H54 (cell line): ENCODE results near the gene ACP4.
"Not testable (repeated sequence)": the region's sequence is repeated elsewhere in the genome, so short reads cannot be mapped to it uniquely, and the experiment has no call there.

Experiments
- DNase-seq: peaks from one replicate; pipeline ENCODE4 v3.0.0; 2011; ENCODE audit warnings: low spot score, mixed read lengths; ENCODE audit not compliant: insufficient read length
- FAIRE-seq: peaks from 3 replicates; lab custom pipeline; 2011; peaks lifted over from hg19 to GRCh38; lab: Jason Lieb, UNC
- POLR2A ChIP-seq: IDR thresholded peaks from 2 replicates; pipeline ENCODE4 v1.6.1; 2011; ENCODE audit warnings: low read depth, mild to moderate bottlenecking, low read length

The ACP4 gene

DNA sequence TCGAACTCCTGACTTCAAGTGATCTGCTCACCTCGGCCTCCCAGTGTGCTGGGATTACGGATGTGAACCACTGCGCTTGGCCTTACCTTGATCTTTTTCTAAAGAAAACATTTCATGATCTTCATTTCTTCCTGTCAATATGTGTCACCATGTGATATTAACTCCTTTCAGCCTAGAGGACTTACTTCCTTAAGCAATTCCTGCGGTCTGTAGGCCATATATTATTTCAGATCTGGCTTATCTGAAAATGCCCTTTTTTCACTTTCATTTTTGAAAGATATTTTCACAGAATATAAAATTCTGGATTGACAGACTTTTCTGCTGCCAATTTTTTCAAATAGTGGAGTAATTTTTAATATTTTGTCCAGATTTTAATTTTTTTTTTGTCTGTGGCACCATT is 21.9 kb upstream of the ACP4 start:
- DNase-seq (no peak), FAIRE-seq (no peak)
- no peak for TF ChIP-seq POLR2A

DNA sequence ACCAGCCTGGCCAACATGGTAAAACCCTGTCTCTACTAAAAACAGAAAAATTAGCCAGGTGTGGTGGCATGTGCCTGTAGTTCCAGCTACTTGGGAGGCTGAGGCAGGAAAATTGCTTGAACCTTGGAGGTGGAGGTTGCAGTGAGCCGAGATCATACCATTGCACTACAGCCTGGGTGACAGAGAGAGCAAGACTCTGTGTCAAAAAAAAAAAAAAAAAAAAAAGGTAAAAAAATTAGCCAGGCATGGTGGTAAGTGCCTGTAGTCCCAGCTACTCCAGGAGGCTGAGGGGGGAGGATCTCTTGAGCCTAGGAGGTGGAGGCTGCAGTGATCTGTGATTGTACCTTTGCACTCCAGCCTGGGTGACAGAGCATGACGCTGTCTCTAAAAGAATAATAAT is 20.1 kb upstream of the ACP4 start, which contains the start of gene GPR32:
TSS of gene GPR32 (plus strand) at position 301 of the 400 bp plus-strand sequence. CDS start 137 bp downstream, outside the sequence.
- FAIRE-seq, DNase-seq: not testable (repeated sequence)

DNA sequence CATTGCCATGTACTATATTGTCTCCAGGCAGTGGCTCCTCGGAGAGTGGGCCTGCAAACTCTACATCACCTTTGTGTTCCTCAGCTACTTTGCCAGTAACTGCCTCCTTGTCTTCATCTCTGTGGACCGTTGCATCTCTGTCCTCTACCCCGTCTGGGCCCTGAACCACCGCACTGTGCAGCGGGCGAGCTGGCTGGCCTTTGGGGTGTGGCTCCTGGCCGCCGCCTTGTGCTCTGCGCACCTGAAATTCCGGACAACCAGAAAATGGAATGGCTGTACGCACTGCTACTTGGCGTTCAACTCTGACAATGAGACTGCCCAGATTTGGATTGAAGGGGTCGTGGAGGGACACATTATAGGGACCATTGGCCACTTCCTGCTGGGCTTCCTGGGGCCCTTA is 19.3 kb upstream of the ACP4 start:
- TF ChIP-seq POLR2A: no peak

DNA sequence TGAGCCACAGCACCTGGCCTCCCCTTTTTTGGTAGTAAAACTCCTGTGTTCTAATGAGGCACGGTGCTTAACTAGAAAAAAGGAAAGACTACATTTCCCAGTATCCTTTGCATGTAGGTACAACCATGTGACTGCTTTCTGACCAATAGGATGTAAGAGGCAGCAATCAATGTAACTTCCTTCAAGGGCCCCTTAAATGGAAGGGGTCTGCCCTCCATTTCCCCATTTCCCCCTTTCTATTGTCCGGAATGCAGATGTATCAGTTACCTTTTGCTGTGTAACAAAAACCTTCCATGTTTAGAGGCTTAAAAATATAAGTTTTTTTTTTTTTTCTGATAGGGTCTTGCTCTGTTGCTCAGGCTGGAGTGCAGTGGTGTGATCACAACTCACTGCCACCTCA is 17.7 kb upstream of the ACP4 start:
- no peak for TF ChIP-seq POLR2A
- no peak for FAIRE-seq
- no peak for DNase-seq

More for the DNA sequence above, 19.3 kb upstream of the ACP4 start:
- no peak for FAIRE-seq
- DNase-seq: no peak

DNA sequence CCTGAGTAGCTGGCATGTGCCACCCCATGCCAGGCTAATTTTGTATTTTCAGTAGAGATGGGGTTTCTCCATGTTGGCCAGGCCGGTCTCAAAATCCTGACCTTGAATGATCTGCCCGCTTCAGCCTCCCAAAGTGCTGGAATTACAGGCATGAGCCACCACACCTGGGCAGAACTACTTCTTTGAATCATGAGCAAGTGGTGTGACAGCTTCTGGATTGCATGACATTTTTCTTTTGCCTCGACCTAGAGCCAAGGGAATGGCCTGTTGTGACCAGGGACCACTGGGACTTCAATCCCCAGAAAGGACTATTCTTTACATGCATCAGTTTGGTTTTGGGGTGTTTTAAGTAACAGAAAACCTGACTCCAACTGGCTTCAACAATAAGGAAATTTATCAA is 17.3 kb upstream of the ACP4 start:
- not testable (repeated sequence) for DNase-seq, FAIRE-seq

DNA sequence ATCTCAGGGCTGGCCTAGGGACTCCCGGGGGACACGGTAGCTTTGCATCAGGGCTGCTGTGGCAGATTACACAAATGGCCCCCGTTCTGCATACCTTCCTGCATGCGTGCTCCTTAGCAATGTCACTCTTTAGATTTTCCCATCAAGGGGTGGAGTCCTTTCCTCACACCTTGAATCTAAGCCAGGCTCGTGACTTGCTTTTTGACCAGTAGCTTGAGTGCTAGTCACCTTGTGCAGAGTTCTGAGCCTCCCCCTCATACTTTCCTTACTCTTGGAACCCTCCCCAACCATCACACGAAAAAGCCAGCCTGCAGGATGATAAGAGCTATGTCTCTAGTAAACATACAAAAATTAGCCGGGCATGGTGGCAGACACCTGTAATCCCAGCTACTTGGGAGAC is 16.8 kb upstream of the ACP4 start:
- FAIRE-seq, DNase-seq: not testable (repeated sequence)

DNA sequence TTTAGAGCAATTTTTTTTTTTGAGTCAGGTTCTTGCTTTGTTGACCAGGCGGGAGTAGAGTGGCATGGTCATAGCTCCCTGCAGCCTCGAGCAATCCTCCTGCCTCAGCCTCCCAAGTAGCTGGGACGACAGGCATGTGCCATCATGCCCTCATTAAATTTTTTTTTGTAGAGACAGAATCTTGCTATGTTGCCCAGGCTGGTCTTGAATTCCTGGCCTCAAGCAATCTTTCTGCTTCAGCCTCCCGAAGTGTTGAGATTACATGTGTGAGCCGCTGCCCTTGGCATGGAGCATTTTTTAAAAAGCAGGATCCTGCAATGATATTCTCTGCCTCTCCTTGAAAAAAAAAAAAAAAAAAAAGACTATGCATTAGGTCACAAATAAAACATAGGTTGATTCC is 14.1 kb upstream of the ACP4 start:
- FAIRE-seq (no peak), DNase-seq (no peak)
- TF ChIP-seq POLR2A: no peak

DNA sequence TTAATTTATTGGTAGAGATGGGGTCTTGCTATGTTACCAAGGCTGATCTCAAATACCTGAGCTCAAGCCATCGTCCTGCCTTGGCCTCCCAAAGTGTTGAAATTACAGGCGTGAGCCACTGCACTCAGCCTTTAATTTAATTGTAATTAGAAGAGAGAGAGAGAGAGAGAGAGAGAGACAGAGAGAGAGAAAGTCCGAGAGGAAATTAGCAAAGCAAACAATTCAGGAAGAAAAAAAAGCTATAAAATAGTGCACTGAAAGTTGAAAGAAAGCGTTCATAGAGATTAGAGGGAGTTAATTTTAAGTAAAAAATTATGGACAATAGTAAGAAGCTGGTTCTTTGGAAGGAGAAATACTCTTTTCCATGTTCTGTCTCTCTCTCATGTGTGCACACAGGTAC is 13.0 kb upstream of the ACP4 start:
- DNase-seq: no peak
- TF ChIP-seq POLR2A: no peak
- FAIRE-seq: no peak

DNA sequence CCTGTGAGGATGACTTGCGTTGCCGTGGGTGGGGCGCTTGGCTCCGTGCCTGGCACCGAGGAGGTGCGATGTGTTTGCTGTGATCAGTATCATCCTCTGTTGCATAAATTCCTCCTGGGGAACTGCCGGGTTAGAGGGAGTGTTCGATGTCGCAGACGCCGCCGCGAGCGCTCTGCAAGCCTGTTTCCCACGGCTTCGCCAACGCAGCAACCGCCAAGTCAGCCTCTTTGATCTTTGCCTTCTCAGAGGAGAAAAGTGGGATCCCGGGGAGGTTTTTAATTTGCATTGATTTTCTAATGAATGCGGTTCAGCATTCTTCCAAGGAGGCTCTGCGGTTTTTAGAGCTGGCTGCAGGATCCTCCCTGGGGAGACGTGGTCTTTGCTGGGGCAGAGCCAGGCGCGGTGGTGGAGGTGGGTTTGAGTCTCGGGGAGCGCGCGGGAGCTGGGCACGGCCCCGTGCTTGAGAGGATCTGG is 12.3 kb upstream of the ACP4 start:
- TF ChIP-seq POLR2A: no peak
- FAIRE-seq (no peak), DNase-seq (no peak)

DNA sequence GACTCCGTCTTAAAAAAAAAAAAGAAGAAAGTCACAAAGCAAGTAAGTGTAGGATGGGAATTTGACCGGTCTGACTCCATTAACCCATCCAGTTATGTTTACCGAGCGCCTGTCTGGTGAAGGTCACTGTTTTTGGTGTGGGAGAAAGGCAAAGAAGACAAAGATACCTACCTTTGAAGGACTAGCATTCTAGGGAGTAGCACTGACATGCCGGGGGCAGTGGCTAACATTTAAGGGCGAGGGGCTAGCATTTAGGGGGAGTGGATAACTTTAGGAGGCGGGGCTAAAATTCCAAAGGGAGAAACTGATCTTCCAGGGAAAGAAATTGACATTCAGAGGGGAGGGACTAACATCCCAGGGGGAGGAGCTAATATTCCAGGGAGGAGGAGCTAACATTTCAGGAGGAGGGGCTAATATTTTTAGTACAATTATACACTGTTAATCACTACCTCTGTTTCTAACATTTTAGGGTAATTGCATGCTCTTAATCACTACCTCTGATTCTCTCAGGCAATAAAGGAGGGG is 11.2 kb upstream of the ACP4 start:
- FAIRE-seq (no peak), DNase-seq (no peak)
- TF ChIP-seq POLR2A: no peak

DNA sequence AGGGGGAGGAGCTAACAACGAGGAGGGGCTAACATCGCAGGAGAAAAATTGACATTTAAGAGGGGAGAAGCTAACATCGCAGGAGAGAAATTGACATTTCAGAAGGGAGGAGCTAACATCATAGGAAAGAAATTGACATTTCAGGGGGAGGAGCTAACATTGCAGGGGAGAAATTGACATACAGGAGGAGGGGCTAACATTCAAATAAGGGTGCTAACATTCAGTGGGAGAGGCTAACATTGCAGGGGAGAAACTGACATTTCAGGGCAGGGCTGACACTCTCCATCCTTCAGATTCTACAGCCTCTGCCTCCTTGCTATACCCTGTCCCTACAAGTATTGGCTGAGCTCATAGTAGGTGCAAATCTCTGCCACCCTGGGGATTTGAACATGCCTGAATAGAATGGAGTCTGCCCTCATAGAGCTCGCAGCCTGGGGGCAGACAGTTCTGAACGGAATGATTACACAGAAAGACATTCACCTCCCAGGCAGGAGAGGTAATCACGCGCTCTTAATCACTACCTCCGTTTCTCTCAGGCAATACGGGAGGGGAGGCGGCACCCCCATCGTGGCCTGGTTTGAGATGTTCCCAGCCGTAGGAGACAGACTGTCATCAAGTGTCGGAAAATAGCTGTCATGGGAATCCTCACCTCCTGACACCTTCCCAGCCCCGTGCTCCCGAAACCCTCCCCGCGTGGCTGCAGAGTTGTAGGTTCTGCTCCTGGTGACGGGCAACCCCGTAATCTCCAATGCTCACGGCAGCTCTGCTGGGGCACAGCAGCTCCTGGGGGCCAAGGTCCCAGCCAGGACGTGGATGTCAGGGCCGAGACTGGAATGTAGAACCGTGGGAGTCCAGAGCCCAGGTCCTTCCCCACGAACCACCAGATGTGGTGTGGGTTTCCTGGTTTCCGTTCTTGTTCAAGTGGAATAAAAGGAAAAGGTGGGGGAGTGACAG is 10.4 kb upstream of the ACP4 start:
- FAIRE-seq (no peak), DNase-seq (no peak)
- TF ChIP-seq POLR2A: no peak

DNA sequence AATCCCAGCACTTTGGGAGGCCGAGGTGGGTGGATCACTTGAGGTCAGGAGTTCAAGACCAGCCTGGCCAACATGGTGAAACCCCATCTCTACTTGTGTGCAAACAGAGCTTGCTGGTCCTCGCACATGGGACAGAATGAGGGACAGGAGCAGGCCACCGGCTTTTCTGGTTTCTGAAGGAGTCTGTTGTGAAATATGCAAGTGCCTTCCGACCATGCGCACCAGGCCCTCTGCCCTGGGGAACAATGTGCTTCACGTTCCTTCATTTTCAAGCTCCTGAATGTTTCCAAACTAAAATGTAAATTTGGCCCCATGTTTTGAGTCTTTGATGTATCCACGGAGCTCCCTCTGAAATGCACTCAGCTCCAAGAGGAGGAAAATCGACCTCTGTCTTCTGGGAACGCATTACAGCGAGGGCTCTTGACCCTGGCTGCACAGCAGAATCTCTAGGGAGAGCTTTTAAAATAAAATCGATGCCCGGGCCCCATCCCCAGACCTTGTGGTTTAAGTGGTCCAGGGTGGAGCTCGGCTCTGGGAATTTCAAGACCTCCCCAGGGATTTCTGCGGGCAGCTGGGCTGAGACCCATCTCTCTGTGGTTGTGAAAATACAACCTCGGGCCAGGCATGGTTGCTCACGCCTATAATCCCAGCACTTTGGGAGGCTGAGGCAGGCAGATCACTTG is 9.3 kb upstream of the ACP4 start:
- TF ChIP-seq POLR2A: no peak
- no peak for FAIRE-seq
- no peak for DNase-seq

DNA sequence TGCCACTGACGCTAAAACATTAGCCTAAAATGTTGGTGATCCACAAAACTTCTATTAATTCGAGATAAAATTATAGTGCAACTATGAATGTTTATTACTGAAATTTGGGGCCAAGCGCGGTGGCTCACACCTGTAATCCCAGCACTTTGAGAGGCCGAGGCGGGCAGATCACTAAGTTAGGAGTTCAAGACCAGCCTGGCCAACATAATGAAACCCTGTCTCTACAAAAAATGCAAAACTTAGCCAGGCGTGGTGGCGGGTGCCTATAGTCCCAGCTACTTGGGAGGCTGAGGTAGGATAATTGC is 6.4 kb upstream of the ACP4 start:
- not testable (repeated sequence) for FAIRE-seq, DNase-seq

DNA sequence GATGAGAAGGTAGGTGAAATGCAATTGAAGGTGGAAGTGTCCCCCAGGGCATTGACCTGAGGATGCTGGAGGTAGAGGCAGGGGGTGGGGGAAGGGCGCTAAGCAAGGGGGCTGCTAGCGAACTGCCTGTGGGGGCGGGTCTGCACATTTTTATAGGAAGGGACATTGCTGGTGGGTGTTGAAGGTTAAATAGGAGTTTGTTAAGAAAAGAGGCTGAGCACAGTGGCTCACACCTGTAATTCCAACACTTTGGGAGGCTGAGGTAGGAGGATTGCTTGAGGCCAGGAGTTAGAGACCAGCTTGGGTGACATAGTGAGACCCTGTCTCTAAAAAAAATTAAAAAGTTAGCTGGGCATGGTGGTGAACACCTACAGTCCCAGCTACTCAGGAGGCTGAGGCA is 5.5 kb upstream of the ACP4 start:
- DNase-seq: no peak
- no peak for FAIRE-seq
- no peak for TF ChIP-seq POLR2A

DNA sequence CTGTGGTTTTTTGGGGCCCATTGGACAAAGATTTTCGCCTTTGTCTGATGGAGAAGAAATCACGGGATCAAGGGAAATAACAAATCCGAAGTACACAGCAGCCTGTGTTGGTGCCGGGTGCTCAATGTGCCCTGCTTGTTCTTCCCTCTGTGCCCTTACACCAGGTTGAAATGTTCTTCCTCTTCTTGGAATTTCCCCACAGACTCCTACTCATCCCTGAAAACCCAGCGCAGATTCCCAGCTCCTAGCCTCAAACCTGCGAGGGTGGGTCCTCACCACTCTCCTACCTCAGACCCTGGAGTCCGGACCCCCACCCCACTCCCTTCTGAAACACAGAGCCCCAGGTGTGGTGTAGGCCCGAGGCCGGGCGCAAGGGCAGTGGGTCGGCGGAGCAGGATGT is 4.9 kb upstream of the ACP4 start:
- FAIRE-seq: no peak
- no peak for DNase-seq
- no peak for TF ChIP-seq POLR2A
